OCI-LY7 (cell line): ENCODE results near the gene DCDC2C. TPM values are rescaled to one million over a fixed set of nuclear protein-coding genes. Genes with fewer than 3 reads are reported as not detected.

Experiments used
- BruUV-seq: library from RNA; stranded (reverse); fragments of 400-500 nt; replicated peaks from 2 replicates; lab custom pipeline; 2021; lab: Mats Ljungman, UMichigan
- CTCF ChIA-PET: fragments of 300-600 bp; sonication (Branson Sonifier 250); formaldehyde crosslinking; loops from one replicate; lab custom pipeline; 2022; ENCODE audit warnings: antibody characterized with exemption; ENCODE audit not compliant: unreplicated experiment; lab: Charles Lee
- POLR2A ChIA-PET: fragments of 300-600 bp; sonication (Branson Sonifier 250); formaldehyde crosslinking; loops from one replicate; lab custom pipeline; 2022; ENCODE audit warnings: antibody characterized with exemption; lab: Charles Lee
- DNase-seq: peaks from one replicate; pipeline ENCODE4 v3.0.0-alpha.2; 2015; ENCODE audit warnings: low spot score
- H2AFZ ChIP-seq: fragments of 200-600 bp; sonication (generic), shearing (Covaris generic); 2 replicates; pipeline ENCODE4 v1.6.1; 2014; ENCODE audit warnings: mild to moderate bottlenecking, antibody characterized with exemption, low read length, moderate library complexity
- H3K27ac ChIP-seq: fragments of 200-600 bp; sonication (generic); 2 replicates; pipeline ENCODE4 v1.5.1; 2014; ENCODE audit warnings: mixed run types, low read depth, mild to moderate bottlenecking, moderate library complexity, low read length, inconsistent platforms; ENCODE audit not compliant: poor library complexity, severe bottlenecking
- H3K36me3 ChIP-seq: fragments of 200-600 bp; sonication (generic); 2 replicates; pipeline ENCODE4 v1.6.1; 2014; ENCODE audit warnings: mild to moderate bottlenecking, antibody characterized with exemption, low read length, moderate library complexity, mixed read lengths; ENCODE audit not compliant: insufficient read depth
- H3K4me1 ChIP-seq: fragments of 200-600 bp; sonication (generic); 2 replicates; pipeline ENCODE4 v1.5.1; 2014; ENCODE audit warnings: mild to moderate bottlenecking, low read length; ENCODE audit not compliant: insufficient read depth, poor library complexity, severe bottlenecking
- H3K4me2 ChIP-seq: fragments of 200-600 bp; sonication (generic); 2 replicates; pipeline ENCODE4 v1.6.1; 2014; ENCODE audit warnings: mild to moderate bottlenecking, low read length
- H3K4me3 ChIP-seq: fragments of 200-600 bp; sonication (generic); 2 replicates; pipeline ENCODE4 v1.5.1; 2014; ENCODE audit warnings: mild to moderate bottlenecking, low read depth, low read length; ENCODE audit not compliant: poor library complexity, severe bottlenecking
- H3K79me2 ChIP-seq: fragments of 200-600 bp; sonication (generic); 2 replicates; pipeline ENCODE4 v1.6.1; 2016; ENCODE audit warnings: low read depth, mild to moderate bottlenecking, low read length, moderate library complexity, mixed read lengths; ENCODE audit not compliant: insufficient read depth
- H3K9me2 ChIP-seq: fragments of 200-600 bp; sonication (generic); 2 replicates; pipeline ENCODE4 v1.6.1; 2016; ENCODE audit warnings: mild to moderate bottlenecking, low read length, mixed read lengths; ENCODE audit not compliant: insufficient read depth
- H3K9me3 ChIP-seq: fragments of 200-600 bp; sonication (generic); 2 replicates; pipeline ENCODE4 v1.6.1; 2014; ENCODE audit warnings: mild to moderate bottlenecking, mixed run types, low read length, mixed read lengths
- H4K20me1 ChIP-seq: fragments of 200-600 bp; sonication (generic); 2 replicates; pipeline ENCODE4 v1.6.1; 2014; ENCODE audit warnings: mild to moderate bottlenecking, antibody characterized with exemption, low read length, moderate library complexity, mixed read lengths; ENCODE audit not compliant: insufficient read depth
- CTCF ChIP-seq: fragments of 200-600 bp; sonication (generic); conservative IDR thresholded peaks from 2 replicates; pipeline ENCODE4 v1.5.1; 2014; ENCODE audit warnings: mild to moderate bottlenecking, antibody characterized with exemption, low read length, moderate library complexity, mixed read lengths
- EZH2phosphoT487 ChIP-seq: fragments of 200-600 bp; sonication (generic); IDR thresholded peaks from 2 replicates; pipeline ENCODE4 v1.6.1; 2018; ENCODE audit warnings: low read depth, borderline replicate concordance, mild to moderate bottlenecking, mixed run types, antibody characterized with exemption, low read length, moderate library complexity, mixed read lengths
- intact Hi-C: fragments of 100-400 bp; cut with micrococcal nuclease; formaldehyde crosslinking; loops from one replicate; pipeline ENCODE4 v1.10.0; 2022; ENCODE audit not compliant: unreplicated experiment
- total RNA-seq, 2 experiments: library from RNA; depleted of rRNA in 1 of 2; stranded (reverse); fragments of >200 nt in 1 of 2; shearing (Covaris generic) in 1 of 2; gene quantifications; 2 replicates each; pipeline ENCODE4 v1.2.3, GENCODE V29; 2014 to 2022

The DCDC2C gene
- total RNA-seq, 2 experiments from 2014 or later: not detected

DNA sequence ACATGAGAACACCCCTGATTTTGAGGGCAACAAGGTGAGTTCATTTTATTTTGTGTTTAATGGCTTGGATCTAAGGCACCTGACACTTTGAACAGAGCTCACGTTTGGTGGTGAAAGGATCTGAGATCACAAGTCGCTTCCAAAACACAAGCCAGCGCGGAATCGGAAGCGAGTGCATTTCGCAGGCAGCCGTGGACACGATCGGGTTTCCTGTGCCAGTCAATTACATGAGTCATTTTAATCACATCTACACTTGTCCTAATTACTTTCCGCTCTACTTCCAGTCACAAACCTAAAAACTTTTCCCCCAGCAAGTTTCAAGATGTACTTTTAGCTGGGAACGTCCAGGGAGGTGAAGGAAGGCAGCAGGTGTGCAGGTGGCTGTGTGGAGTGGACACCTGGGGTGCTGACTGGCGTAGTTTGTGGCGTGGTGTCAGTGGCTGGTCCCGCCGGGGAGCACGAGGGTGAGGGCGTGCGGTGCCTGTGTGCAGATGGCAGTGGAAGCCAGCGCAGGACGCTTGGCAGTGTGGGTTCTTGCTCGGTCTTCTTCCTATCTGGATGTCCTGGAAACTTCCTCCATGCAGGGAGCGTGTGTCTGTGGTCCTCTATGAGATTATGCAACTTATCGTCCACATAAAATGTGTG lies 75.6 kb downstream of the DCDC2C start:
- H3K4me2 ChIP-seq: no peak overlapping the region
- no peaks in the 10 kb centered on the region for H3K9me2 ChIP-seq
- no TSS peak for BruUV-seq
- no peaks in the 10 kb centered on the region for H3K36me3 ChIP-seq
- no peak overlapping the region for H3K27ac ChIP-seq
- H3K79me2 ChIP-seq: no peaks in the 10 kb centered on the region
- no peak for DNase-seq
- no peak overlapping the region for H3K4me3 ChIP-seq
- ChIA-PET POLR2A (interaction anchor here (1.0 kb wide), 1 partner anchor 46 kb away, joined by 4 read pairs; no protein-coding TSS in a partner anchor), CTCF (no interaction called here)
- H3K9me3 ChIP-seq: no peaks in the 10 kb centered on the region
- no peak overlapping the region for H2AFZ ChIP-seq
- no peak for TF ChIP-seq CTCF
- TF ChIP-seq EZH2phosphoT487: no peak
- intact Hi-C loops: no loop called here
- H4K20me1 ChIP-seq: no peaks in the 10 kb centered on the region
- peaks cover 5% of the 10 kb centered on the region for H3K4me1 ChIP-seq

DNA sequence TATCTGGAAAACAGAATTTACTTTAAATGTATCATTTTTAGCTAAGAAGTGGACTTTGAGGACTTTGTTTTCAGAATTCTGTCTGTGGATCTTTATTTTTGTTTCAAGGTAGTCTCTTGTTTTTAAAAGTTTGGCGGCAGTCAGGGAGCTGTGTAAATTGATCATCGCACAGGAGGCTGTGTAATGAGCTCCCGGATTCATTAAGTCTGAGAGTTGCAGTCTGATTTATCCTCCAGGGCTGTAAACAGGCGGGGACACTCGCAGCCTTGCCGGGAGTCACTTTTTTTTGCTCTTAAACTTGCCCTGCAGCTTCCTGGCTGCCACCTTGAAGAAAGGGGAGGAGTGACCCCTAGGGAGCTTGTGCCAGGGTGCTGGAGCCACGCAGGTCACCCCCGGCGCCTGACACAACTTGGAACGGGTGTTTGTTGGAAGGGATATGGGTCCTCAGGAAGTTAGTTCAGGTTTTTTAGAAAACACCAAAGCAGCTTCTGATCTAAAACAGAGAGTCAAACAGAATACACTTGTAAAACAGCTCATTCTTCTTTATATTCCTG lies 76.2 kb downstream of the DCDC2C start:
- Histone ChIP-seq H2AFZ (no peak overlapping the region), H3K4me2 (no peak overlapping the region), H3K9me3 (no peaks in the 10 kb centered on the region), H3K36me3 (no peaks in the 10 kb centered on the region), H4K20me1 (no peaks in the 10 kb centered on the region), H3K79me2 (no peaks in the 10 kb centered on the region), H3K4me1 (peaks cover 5% of the 10 kb centered on the region), H3K4me3 (no peak overlapping the region), H3K27ac (no peak overlapping the region), H3K9me2 (no peaks in the 10 kb centered on the region)
- intact Hi-C loops: loop anchor here (2.0 to 5.0 kb wide), 2 partner anchors 51 to 87 kb away; no protein-coding TSS in a partner anchor
- BruUV-seq: no TSS peak
- ChIA-PET CTCF (no interaction called here), POLR2A (interaction anchor here (0.7 to 1.0 kb wide), 2 partner anchors 46 to 453 kb away, joined by 3 to 4 read pairs; no protein-coding TSS in a partner anchor)
- no peak for DNase-seq
- TF ChIP-seq EZH2phosphoT487 (no peak), CTCF (no peak)
